Upper lobe of left lung (tissue), 6 donors: ENCODE measurements around the gene JPH4. TPM values are rescaled to one million over a fixed set of nuclear protein-coding genes. Genes with fewer than 3 reads are reported as not detected.
"Not testable (repeated sequence)": the region's sequence is repeated elsewhere in the genome, so short reads cannot be mapped to it uniquely, and the experiment has no call there.

Experiments used
- ATAC-seq, 2 donors: fragments of 200-7000 bp; cut with Tn5 transposase; one replicate each; pipeline ENCODE4 v1.9.1; 2022; ENCODE audit warnings: mild to moderate bottlenecking in 2 of 2, moderate library complexity in 2 of 2; ENCODE audit not compliant: low FRiP score in 2 of 2
- DNase-seq, 2 donors: peaks; one replicate each; pipeline ENCODE4 v3.0.0-alpha.2; 2019 to 2020
- H3K27ac ChIP-seq, 4 donors: fragments of 200-600 bp; sonication (generic); one replicate each; pipeline ENCODE4 v1.5.1; 2016 to 2019
- H3K27me3 ChIP-seq, 4 donors: fragments of 200-600 bp; sonication (generic); one replicate each; pipeline ENCODE4 v1.5.1; 2017 to 2019
- H3K36me3 ChIP-seq, 4 donors: fragments of 200-600 bp; sonication (generic); one replicate each; pipeline ENCODE4 v1.5.1; 2016 to 2019
- H3K4me1 ChIP-seq, 4 donors: fragments of 200-600 bp; sonication (generic); one replicate each; pipeline ENCODE4 v1.5.1; 2018 to 2019
- H3K4me3 ChIP-seq, 4 donors: fragments of 200-600 bp; sonication (generic); one replicate each; pipeline ENCODE4 v1.5.1; 2017 to 2019; ENCODE audit warnings: mild to moderate bottlenecking in 2 of 4, moderate library complexity in 1 of 4
- H3K9me3 ChIP-seq, 4 donors: fragments of 200-600 bp; sonication (generic); one replicate each; pipeline ENCODE4 v1.5.1; 2018 to 2019
- CTCF ChIP-seq, 6 experiments: fragments of 450-650 bp in 4 of 6; fragments of 200-600 bp in 2 of 6; sonication (generic) in 2 of 6; IDR thresholded peaks; one replicate each; pipeline ENCODE4 v1.5.1; 2016 to 2019; ENCODE audit warnings: antibody characterized with exemption in 6 of 6
- EP300 ChIP-seq, 4 donors: sonication (generic); formaldehyde crosslinking; IDR thresholded peaks; one replicate each; pipeline ENCODE4 v1.5.1; 2017; ENCODE audit warnings: antibody characterized with exemption in 4 of 4, control low read depth in 2 of 4
- POLR2A ChIP-seq, 4 donors: fragments of 450-650 bp; IDR thresholded peaks; one replicate each; pipeline ENCODE4 v1.5.1; 2016 to 2017; ENCODE audit warnings: antibody characterized with exemption in 4 of 4, mild to moderate bottlenecking in 2 of 4
- POLR2AphosphoS5 ChIP-seq, 2 donors: sonication (generic); formaldehyde crosslinking; IDR thresholded peaks; one replicate each; pipeline ENCODE4 v1.5.1; 2017; ENCODE audit warnings: antibody characterized with exemption in 2 of 2
- WGBS, 2 donors: methylation state at CpG; one replicate each; pipeline ENCODE4 v1.1.5; 2017 to 2018; 5-methylcytosine and 5-hydroxymethylcytosine counted together
- total RNA-seq, 6 donors: library from RNA; depleted of rRNA in 4 of 6; stranded (reverse); fragments of >200 nt in 4 of 6; gene quantifications; one replicate each; pipeline versions ENCODE4 v1.1.0 to v1.2.1, GENCODE V29; 2016 to 2021
- donor health status: DM: no; HTN: no; CAD: no; lungs with moderate emphysema.
- donor health status: DM: no; HTN: yes; CAD: no; lungs with severe emphysema.

The JPH4 gene
- total RNA-seq, 6 donors from 2014 or later = 0.69 to 6.5 (median 2.5) TPM

DNA sequence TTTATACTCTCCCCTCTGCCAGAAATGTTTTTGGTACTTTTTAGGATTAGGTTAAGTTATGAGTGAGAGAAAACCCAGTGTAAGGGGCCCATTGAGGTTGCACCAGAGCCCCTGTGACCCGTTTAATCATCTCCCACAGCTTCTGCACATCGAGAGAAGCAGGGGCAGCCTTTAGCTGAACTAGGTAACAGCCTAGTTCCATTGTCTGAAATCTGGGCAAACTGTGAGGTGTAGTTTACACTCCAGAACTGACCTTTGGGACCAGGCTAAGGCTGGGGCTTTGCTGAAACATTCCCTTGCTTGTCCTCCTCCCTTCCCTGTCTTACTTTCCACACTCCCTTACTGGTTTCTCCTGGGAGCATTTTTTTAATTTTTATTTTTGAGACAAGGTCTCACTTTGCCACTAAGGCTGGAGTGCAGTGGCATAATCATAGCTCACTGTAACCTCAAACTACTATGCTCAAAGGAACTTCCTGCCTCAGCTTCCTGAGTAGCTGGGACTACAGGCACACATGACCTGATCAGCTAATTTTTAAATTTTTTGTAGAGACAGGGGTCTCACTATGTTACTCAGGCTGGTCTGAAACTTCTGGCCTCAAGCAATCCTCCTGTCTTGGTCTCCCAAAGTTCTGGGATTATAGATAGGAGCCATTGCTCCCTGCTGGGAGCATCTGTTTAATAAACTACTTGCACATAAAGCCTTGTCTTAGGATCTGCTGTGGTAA is 31.7 kb upstream of the JPH4 start:
- H3K9me3 ChIP-seq = no peaks in the 10 kb centered on the region

DNA sequence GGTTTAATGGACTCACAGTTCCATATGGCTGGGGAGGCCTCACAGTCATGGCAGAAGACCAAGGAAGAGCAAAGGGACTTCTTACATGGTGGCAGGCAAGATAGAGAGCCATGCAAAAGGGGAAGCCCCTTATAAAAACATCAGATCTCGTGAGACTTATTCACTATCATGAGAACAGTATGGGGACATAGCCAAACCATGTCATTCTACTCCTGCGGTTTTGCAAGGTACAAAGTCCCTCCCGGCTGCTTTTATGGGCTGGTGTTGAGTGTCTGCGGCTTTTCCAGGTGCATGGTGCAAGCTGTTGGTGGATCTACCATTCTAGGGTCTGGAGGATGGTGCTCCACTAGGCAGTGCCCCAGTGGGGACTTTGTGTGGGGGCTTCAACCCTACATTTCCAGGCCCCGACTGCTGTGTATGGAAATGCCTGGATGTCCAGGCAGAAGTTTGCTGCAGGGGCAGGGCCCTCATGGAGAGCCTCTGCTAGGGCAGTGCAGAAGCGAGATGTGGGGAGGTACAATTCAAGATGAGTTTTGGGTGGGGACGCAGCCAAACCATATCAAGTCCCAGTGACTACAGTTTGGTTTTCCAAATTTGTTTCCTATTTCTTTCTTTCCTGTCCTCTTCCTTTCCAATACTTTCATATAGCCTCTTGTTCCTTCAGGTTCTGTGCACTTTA is 31.0 kb upstream of the JPH4 start:
- H3K4me1 ChIP-seq, H3K4me3 ChIP-seq, DNase-seq, H3K36me3 ChIP-seq, H3K9me3 ChIP-seq, H3K27ac ChIP-seq, H3K27me3 ChIP-seq, ATAC-seq: not testable (repeated sequence)
- WGBS, 2 donors = 62 to 67% methylated on average over 3 to 7 of the region's 7 CpGs

More for the DNA sequence above, 31.7 kb upstream of the JPH4 start:
- Histone ChIP-seq H3K36me3 (no peaks in the 10 kb centered on the region), H3K4me3 (no peak overlapping the region), H3K27me3 (no peaks in the 10 kb centered on the region), H3K27ac (peak overlapping the region in 2 of 4 donors; percentile 56 to 71), H3K4me1 (peaks cover 0 to 7% (median 3%) of the 10 kb centered on the region in 4 donors)
- ATAC-seq (no peak), DNase-seq (no peak)
- no peak for TF ChIP-seq CTCF (IDR thresholded peaks at IDR 0.05)
- no peak for TF ChIP-seq POLR2A (IDR thresholded peaks at IDR 0.05)
- TF ChIP-seq POLR2AphosphoS5 (IDR thresholded peaks at IDR 0.05) = no peak
- no peak for TF ChIP-seq EP300 (IDR thresholded peaks at IDR 0.05)
- 39 to 63% methylated on average over 2 of the region's 2 CpGs for WGBS, 2 donors

GRCh38 chr14:23609001-23609400 is 30.4 kb upstream of the JPH4 start:
- TF ChIP-seq POLR2A (IDR thresholded peaks at IDR 0.05) = no peak
- TF ChIP-seq CTCF (IDR thresholded peaks at IDR 0.05) = no peak
- no peak for TF ChIP-seq POLR2AphosphoS5 (IDR thresholded peaks at IDR 0.05)
- TF ChIP-seq EP300 (IDR thresholded peaks at IDR 0.05) = no peak
- Histone ChIP-seq H3K27me3 (no peaks in the 10 kb centered on the region), H3K27ac (no peak overlapping the region), H3K9me3 (no peaks in the 10 kb centered on the region), H3K36me3 (no peaks in the 10 kb centered on the region), H3K4me1 (peaks cover 0 to 7% (median 3%) of the 10 kb centered on the region in 4 donors), H3K4me3 (no peak overlapping the region)
- DNase-seq (no peak), ATAC-seq (no peak)
- 87 to 94% methylated on average over 3 of the region's 3 CpGs for WGBS, 2 donors

DNA sequence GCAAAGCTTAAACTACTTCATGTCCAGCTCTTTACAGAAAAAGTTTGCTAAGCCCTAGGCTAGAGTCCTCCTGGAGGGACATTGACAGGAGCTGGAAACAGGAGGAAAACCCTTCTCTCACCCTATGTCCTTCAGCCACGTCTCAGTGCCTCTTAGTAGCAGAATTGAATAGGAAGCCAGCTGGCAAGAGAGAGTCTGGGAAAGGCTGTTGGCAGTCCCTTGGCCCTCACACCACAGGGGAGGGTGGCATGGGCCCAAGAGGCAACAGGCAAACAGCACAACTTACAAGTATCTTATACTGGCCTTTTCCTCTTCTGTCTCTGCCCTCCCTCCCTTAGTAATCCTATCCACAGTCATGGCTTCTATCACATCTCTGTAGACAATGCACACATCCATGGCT is 29.9 kb upstream of the JPH4 start:
- Histone ChIP-seq H3K4me3 (no peak overlapping the region), H3K27me3 (no peaks in the 10 kb centered on the region), H3K4me1 (peaks cover 0 to 7% (median 3%) of the 10 kb centered on the region in 4 donors), H3K36me3 (no peaks in the 10 kb centered on the region), H3K27ac (no peak overlapping the region), H3K9me3 (no peaks in the 10 kb centered on the region)
- WGBS, 2 donors = 31 to 50% methylated on average over 1 of the region's 1 CpG
- DNase-seq (peak in 1 of 2 donors; percentile 25), ATAC-seq (no peak)
- no peak for TF ChIP-seq POLR2AphosphoS5 (IDR thresholded peaks at IDR 0.05)
- no peak for TF ChIP-seq POLR2A (IDR thresholded peaks at IDR 0.05)
- TF ChIP-seq CTCF (IDR thresholded peaks at IDR 0.05) = no peak
- no peak for TF ChIP-seq EP300 (IDR thresholded peaks at IDR 0.05)

DNA sequence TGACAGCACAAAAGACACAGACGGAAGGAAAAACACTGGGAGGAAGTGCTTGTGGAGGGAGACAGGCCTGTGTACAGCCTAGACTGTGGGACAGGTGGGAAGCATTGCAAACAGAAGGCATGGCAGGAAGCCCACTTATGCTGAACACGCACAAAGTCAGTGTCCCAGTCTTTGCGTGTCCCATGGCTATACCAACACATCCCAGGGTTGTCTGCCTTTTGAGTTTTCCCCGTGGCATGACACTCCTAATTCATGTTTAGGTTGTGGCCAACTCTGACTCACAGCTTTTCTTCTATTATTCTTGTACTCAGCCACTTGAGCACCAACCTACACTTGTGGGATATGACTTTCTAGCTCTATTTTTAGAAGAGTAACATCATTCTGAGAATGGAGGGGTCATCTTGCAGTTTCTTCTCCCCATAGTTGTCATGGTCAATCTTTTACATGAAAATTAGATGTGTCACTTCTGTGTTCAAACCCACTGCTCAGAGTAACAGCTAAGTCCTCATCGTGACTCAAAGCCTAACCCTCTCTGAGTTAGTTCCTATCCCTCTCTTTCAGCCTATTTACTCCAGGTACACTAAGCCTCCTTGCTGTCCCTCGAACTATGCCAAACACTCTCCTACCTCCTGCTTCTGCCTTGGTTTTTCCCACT is 27.5 kb upstream of the JPH4 start:
- Histone ChIP-seq H3K9me3 (no peaks in the 10 kb centered on the region), H3K4me1 (peaks cover 0 to 6% (median 2%) of the 10 kb centered on the region in 4 donors), H3K4me3 (no peak overlapping the region), H3K27me3 (no peaks in the 10 kb centered on the region), H3K36me3 (no peaks in the 10 kb centered on the region), H3K27ac (no peak overlapping the region)
- 66 to 69% methylated on average over 6 of the region's 6 CpGs for WGBS, 2 donors
- TF ChIP-seq POLR2AphosphoS5 (IDR thresholded peaks at IDR 0.05) (no peak), EP300 (IDR thresholded peaks at IDR 0.05) (no peak), CTCF (IDR thresholded peaks at IDR 0.05) (no peak)
- no peak for DNase-seq
- ATAC-seq = no peak
